Muscle layer of duodenum (tissue), 2 donors: Measurements from ENCODE around the gene LRRC73.
"Not testable (repeated sequence)": the region's sequence is repeated elsewhere in the genome, so short reads cannot be mapped to it uniquely, and the experiment has no call there.

Experiments
- H3K27ac ChIP-seq: one replicate; pipeline ENCODE4 v1.7.0; 2013; ENCODE audit warnings: mild to moderate bottlenecking, low read length
- H3K27me3 ChIP-seq: one replicate; pipeline ENCODE4 v1.7.0; 2013; ENCODE audit warnings: low read depth, mild to moderate bottlenecking, control low read depth, low read length
- H3K36me3 ChIP-seq, 2 donors: one replicate each; pipeline ENCODE4 v1.7.0; 2013; ENCODE audit warnings: low read length in 2 of 2, control low read depth in 1 of 2, mild to moderate bottlenecking in 1 of 2; ENCODE audit not compliant: insufficient read depth in 2 of 2, control insufficient read depth in 1 of 2
- H3K4me1 ChIP-seq, 2 donors: one replicate each; pipeline ENCODE4 v1.7.0; 2013; ENCODE audit warnings: low read length in 2 of 2, mild to moderate bottlenecking in 2 of 2, control low read depth in 1 of 2, moderate library complexity in 1 of 2; ENCODE audit not compliant: insufficient read depth in 2 of 2, control insufficient read depth in 1 of 2
- H3K4me3 ChIP-seq, 2 donors: one replicate each; pipeline ENCODE4 v1.7.0; 2013; ENCODE audit warnings: low read length in 2 of 2, low read depth in 1 of 2, mild to moderate bottlenecking in 1 of 2
- H3K9me3 ChIP-seq, 2 donors: one replicate each; pipeline ENCODE4 v1.7.0; 2013; ENCODE audit warnings: low read length in 2 of 2, control low read depth in 1 of 2, mild to moderate bottlenecking in 1 of 2; ENCODE audit not compliant: control insufficient read depth in 1 of 2
- donor health status: healthy.

Gene LRRC73

GRCh38 chr6:43471399-43471798 is 38.7 kb downstream of the LRRC73 start:
- Histone ChIP-seq H3K27me3 (no peaks in the 10 kb centered on the region), H3K4me3 (no peak overlapping the region), H3K9me3 (no peaks in the 10 kb centered on the region), H3K4me1 (no peaks in the 10 kb centered on the region), H3K27ac (no peak overlapping the region), H3K36me3 (no peaks in the 10 kb centered on the region)

DNA sequence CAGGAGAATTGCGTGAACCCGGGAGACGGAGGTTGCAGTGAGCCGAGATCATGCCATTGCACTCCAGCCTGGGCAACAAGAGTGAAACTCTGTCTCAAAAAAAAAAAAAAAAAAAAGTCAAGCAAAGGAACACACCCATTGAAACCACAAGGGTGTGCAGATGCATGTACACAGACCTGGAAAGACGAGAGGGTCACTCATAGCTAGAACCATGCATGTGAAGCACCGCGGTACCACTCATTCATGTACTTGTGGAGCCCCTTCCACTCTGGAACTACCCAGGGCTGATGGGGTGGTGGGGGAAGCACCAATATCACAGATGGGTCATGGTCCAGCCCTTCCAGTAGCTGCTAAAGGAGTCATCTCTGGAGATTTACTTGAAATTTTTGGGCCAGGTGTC is 40.2 kb downstream of the LRRC73 start:
- no peaks in the 10 kb centered on the region for H3K27me3 ChIP-seq
- no peaks in the 10 kb centered on the region for H3K36me3 ChIP-seq
- H3K9me3 ChIP-seq, result no peaks in the 10 kb centered on the region
- no peak overlapping the region for H3K27ac ChIP-seq
- no peaks in the 10 kb centered on the region for H3K4me1 ChIP-seq
- no peak overlapping the region for H3K4me3 ChIP-seq

GRCh38 chr6:43468748-43469681 is 41.1 kb downstream of the LRRC73 start:
- no peaks in the 10 kb centered on the region for H3K36me3 ChIP-seq
- H3K27ac ChIP-seq, result no peak overlapping the region
- H3K27me3 ChIP-seq, result no peaks in the 10 kb centered on the region
- H3K4me3 ChIP-seq, result no peak overlapping the region
- no peaks in the 10 kb centered on the region for H3K4me1 ChIP-seq
- no peaks in the 10 kb centered on the region for H3K9me3 ChIP-seq

- Histone ChIP-seq H3K9me3 (no peaks in the 10 kb centered on the region), H3K27me3 (no peaks in the 10 kb centered on the region), H3K4me3 (no peak overlapping the region)
These were observed 41.9 kb downstream of the LRRC73 start for GRCh38 chr6:43468240-43468639.

GRCh38 chr6:43467752-43468151 is 42.4 kb downstream of the LRRC73 start:
- Histone ChIP-seq H3K27ac (no peak overlapping the region), H3K4me3 (no peak overlapping the region), H3K9me3 (no peaks in the 10 kb centered on the region), H3K4me1 (no peaks in the 10 kb centered on the region), H3K36me3 (no peaks in the 10 kb centered on the region), H3K27me3 (no peaks in the 10 kb centered on the region)

More at GRCh38 chr6:43468240-43468639, 41.9 kb downstream of the LRRC73 start:
- H3K36me3 ChIP-seq, result no peaks in the 10 kb centered on the region
- H3K27ac ChIP-seq, result no peak overlapping the region
- H3K4me1 ChIP-seq, result no peaks in the 10 kb centered on the region

- H3K4me3 ChIP-seq, H3K9me3 ChIP-seq, H3K36me3 ChIP-seq, H3K4me1 ChIP-seq, H3K27me3 ChIP-seq, H3K27ac ChIP-seq: not testable (repeated sequence)
These were observed 42.9 kb downstream of the LRRC73 start for GRCh38 chr6:43467265-43467664.

DNA sequence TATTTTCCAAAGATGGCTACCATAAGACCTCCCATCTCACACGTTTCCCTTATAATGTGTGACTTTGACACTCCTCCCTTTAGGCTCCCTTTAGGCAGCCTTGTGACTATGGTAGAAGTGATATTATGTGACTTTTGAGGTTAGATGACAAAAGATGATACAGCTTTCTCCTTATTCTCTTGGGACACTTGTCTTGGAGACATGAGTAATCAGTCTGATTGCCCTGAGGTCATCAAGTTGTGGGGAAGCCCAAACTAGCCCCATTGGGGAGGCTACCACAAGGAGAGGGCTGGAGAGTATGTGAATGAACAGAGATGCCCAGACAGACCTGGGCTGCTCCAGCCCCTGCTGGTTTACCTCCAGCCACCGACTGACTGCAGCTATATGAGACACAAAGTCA is 44.2 kb downstream of the LRRC73 start:
- Histone ChIP-seq H3K36me3 (no peaks in the 10 kb centered on the region), H3K9me3 (no peaks in the 10 kb centered on the region), H3K27me3 (no peaks in the 10 kb centered on the region), H3K4me3 (no peak overlapping the region), H3K4me1 (no peaks in the 10 kb centered on the region), H3K27ac (no peak overlapping the region)

DNA sequence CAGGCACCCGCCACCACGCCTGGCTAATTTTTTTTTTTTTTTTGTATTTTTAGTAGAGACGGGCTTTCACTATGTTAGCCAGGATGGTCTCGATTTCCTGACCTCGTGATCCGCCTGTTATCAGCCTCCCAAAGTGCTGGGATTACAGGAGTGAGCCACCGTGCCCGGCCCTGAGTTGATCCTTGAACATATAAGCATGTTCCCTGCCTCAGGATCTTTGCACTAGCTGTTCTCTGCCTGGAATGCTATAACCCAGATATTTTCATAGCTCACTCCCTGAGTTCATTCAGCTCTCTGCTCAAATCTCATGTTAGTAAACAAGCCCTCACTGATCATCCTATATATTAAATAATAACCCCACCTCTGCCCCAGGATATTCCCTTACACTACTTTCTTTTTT is 45.8 kb downstream of the LRRC73 start:
- H3K36me3 ChIP-seq, result no peaks in the 10 kb centered on the region
- no peak overlapping the region for H3K27ac ChIP-seq
- H3K4me1 ChIP-seq, result no peaks in the 10 kb centered on the region
- H3K4me3 ChIP-seq, result no peak overlapping the region
- no peaks in the 10 kb centered on the region for H3K9me3 ChIP-seq
- H3K27me3 ChIP-seq, result no peaks in the 10 kb centered on the region

DNA sequence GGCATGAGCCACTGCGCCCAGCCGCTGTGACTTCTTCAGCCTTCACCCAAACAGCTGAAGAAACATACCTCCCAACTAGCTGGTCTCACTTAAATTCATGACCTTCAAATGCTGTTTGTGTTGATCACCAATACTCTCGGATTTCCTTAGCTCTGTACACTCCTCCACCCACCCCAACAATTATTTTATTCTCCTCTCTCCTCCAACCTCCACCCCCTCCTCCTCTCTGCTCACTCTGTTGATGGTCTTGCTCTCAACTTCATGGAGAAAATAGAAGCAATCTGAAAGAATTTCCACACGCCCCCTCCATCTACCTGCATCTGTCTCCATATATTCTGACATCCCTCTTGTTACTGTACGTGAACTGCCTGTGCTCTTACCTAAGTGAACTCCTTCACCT is 48.2 kb downstream of the LRRC73 start:
- Histone ChIP-seq H3K27ac (no peak overlapping the region), H3K4me3 (no peak overlapping the region), H3K27me3 (peaks cover 2% of the 10 kb centered on the region), H3K36me3 (no peaks in the 10 kb centered on the region), H3K4me1 (no peaks in the 10 kb centered on the region), H3K9me3 (no peaks in the 10 kb centered on the region)

GRCh38 chr6:43460032-43460431 is 50.1 kb downstream of the LRRC73 start:
- peaks cover 5% of the 10 kb centered on the region for H3K27me3 ChIP-seq

DNA sequence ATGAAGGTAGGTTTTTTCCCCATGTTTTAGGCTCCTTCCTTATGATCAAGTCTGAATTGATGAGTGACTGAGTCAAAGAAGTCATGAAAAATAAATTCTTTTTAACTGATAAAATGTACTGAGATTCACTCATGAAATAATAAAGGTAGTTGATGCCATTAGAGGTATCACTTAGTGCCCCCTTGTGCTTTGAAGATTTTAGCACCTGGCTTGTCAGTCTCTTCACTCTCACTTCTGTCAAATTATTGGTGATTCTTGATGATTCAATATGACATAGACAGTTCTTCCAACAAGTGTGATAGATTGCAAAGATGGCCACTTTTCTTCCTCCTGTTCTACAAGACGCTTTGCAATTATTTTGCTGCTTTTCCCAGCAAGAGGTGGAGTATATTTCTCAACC is 50.6 kb downstream of the LRRC73 start:
- peaks cover 0 to 12% of the 10 kb centered on the region in 2 donors for H3K4me1 ChIP-seq
- no peak overlapping the region for H3K27ac ChIP-seq
- H3K36me3 ChIP-seq, result no peaks in the 10 kb centered on the region
- peaks cover 5% of the 10 kb centered on the region for H3K27me3 ChIP-seq
- H3K9me3 ChIP-seq, result no peaks in the 10 kb centered on the region
- no peak overlapping the region for H3K4me3 ChIP-seq

More at GRCh38 chr6:43460032-43460431, 50.1 kb downstream of the LRRC73 start:
- peaks cover 0 to 8% of the 10 kb centered on the region in 2 donors for H3K4me1 ChIP-seq
- H3K4me3 ChIP-seq, result no peak overlapping the region
- no peaks in the 10 kb centered on the region for H3K36me3 ChIP-seq
- H3K9me3 ChIP-seq, result no peaks in the 10 kb centered on the region
- no peak overlapping the region for H3K27ac ChIP-seq

- H3K4me3 ChIP-seq, H3K27me3 ChIP-seq, H3K27ac ChIP-seq, H3K36me3 ChIP-seq, H3K9me3 ChIP-seq: not testable (repeated sequence)
- H3K4me1 ChIP-seq, result peaks cover 0 to 12% of the 10 kb centered on the region in 2 donors
These were observed 52.0 kb downstream of the LRRC73 start for GRCh38 chr6:43458154-43458553.
